GM12878 (cell line): ENCODE measurements around the gene SNN. TPM values are rescaled to one million over a fixed set of nuclear protein-coding genes. Genes with fewer than 3 reads are reported as not detected.

ENCODE experiments used
- ATAC-seq: fragments of 200-7000 bp; cut with Tn5 transposase; 3 replicates; pipeline ENCODE4 v1.9.1; 2020; ENCODE audit warnings: mild to moderate bottlenecking, moderate library complexity
- BruUV-seq: library from RNA; stranded (reverse); fragments of 400-500 nt; replicated peaks from 2 replicates; lab custom pipeline; 2021; lab: Mats Ljungman, UMichigan
- CTCF ChIA-PET: fragments of 300-600 bp; sonication (Branson Sonifier 250); formaldehyde crosslinking; extraction: SDS; loops from one replicate; lab custom pipeline; 2021; ENCODE audit warnings: inconsistent platforms; lab: Yijun Ruan, JAX
- POLR2A ChIA-PET: fragments of 350-600 bp; formaldehyde crosslinking; extraction: SDS; loops from one replicate; lab custom pipeline; 2021; ENCODE audit warnings: inconsistent platforms; lab: Charles Lee
- RAD21 ChIA-PET: fragments of 300-600 bp; sonication (Branson Sonifier 250); formaldehyde crosslinking; loops from one replicate; lab custom pipeline; 2023; ENCODE audit warnings: antibody characterized with exemption; ENCODE audit not compliant: unreplicated experiment; lab: Charles Lee
- SMC1A ChIA-PET: fragments of 300-600 bp; sonication (Branson Sonifier 250); formaldehyde crosslinking; loops from one replicate; lab custom pipeline; 2023; ENCODE audit not compliant: unreplicated experiment, uncharacterized antibody; lab: Charles Lee
- DNase-seq: peaks from one replicate; pipeline ENCODE4 v3.0.0-alpha.2; 2011; ENCODE audit warnings: low read depth, low spot score
- FAIRE-seq: peaks from 3 replicates; lab custom pipeline; 2011; peaks lifted over from hg19 to GRCh38; lab: Jason Lieb, UNC
- H2AFZ ChIP-seq: 2 replicates; pipeline ENCODE4 v1.6.0; 2011; ENCODE audit warnings: low read depth, low read length, control low read depth; ENCODE audit not compliant: control insufficient read depth
- H3K27ac ChIP-seq: 2 replicates; pipeline ENCODE4 v1.5.1; 2011; ENCODE audit warnings: control low read depth; ENCODE audit not compliant: control insufficient read depth, insufficient read depth
- H3K27me3 ChIP-seq, 2 experiments: replicated peaks in 1 of 2; 2 replicates each; pipeline versions ENCODE4 v1.6.0 to v1.6.1; 2011; ENCODE audit warnings: low read length in 1 of 2; ENCODE audit not compliant: control insufficient read depth in 2 of 2, insufficient read depth in 2 of 2
- H3K36me3 ChIP-seq, 2 experiments: 2 replicates each; pipeline ENCODE4 v1.5.1; 2011; ENCODE audit warnings: low read length in 1 of 2; ENCODE audit not compliant: control insufficient read depth in 2 of 2, insufficient read depth in 2 of 2
- H3K4me1 ChIP-seq: 2 replicates; pipeline ENCODE4 v1.6.1; 2011; ENCODE audit warnings: mild to moderate bottlenecking, low read length, moderate library complexity, mixed read lengths; ENCODE audit not compliant: control insufficient read depth, insufficient read depth
- H3K4me2 ChIP-seq: 2 replicates; pipeline ENCODE4 v1.6.0; 2011; ENCODE audit warnings: control low read depth; ENCODE audit not compliant: control insufficient read depth, insufficient read depth
- H3K4me3 ChIP-seq: fragments of 200-600 bp; sonication (generic); 2 replicates; pipeline ENCODE4 v1.5.1; 2016
- H3K79me2 ChIP-seq: 2 replicates; pipeline ENCODE4 v1.6.0; 2011; ENCODE audit warnings: low read length; ENCODE audit not compliant: control insufficient read depth, insufficient read depth
- H3K9ac ChIP-seq: 2 replicates; pipeline ENCODE4 v1.8.0; 2011; ENCODE audit warnings: low read length, control low read depth, mixed read lengths; ENCODE audit not compliant: control insufficient read depth, insufficient read depth
- H3K9me3 ChIP-seq: replicated peaks from 3 replicates; pipeline ENCODE4 v1.5.1; 2011; ENCODE audit warnings: mild to moderate bottlenecking, low read length; ENCODE audit not compliant: control insufficient read depth, insufficient read depth
- H4K20me1 ChIP-seq: 2 replicates; pipeline ENCODE4 v1.6.0; 2011; ENCODE audit not compliant: control insufficient read depth, insufficient read depth
- HCFC1 ChIP-seq: fragments of 150-350 bp; IDR thresholded peaks from 2 replicates; pipeline ENCODE4 v1.6.1; 2014; ENCODE audit warnings: low read length
- HDAC2 ChIP-seq: fragments of 200-600 bp; sonication (generic); IDR thresholded peaks from 2 replicates; pipeline ENCODE4 v1.6.1; 2017
- MEF2A ChIP-seq: IDR thresholded peaks from 2 replicates; pipeline ENCODE4 v1.6.1; 2011; ENCODE audit warnings: low read depth, mild to moderate bottlenecking, low read length, moderate library complexity; ENCODE audit not compliant: insufficient read depth
- NFYA ChIP-seq: IDR thresholded peaks from 2 replicates; pipeline ENCODE4 v1.6.1; 2011; ENCODE audit warnings: low read depth, mild to moderate bottlenecking, low read length, improper control_type of control experiment, borderline replicate concordance
- YBX1 ChIP-seq: fragments of 450-650 bp; IDR thresholded peaks from 2 replicates; pipeline ENCODE4 v1.6.1; 2016; ENCODE audit warnings: antibody characterized with exemption
- WGBS: methylation state at CpG from one replicate; pipeline ENCODE4 v1.1.6; 2016; ENCODE audit warnings: low lambda C conversion rate; ENCODE audit not compliant: insufficient replicate concordance, insufficient coverage; ENCODE audit errors: missing lambda C conversion rate; 5-methylcytosine and 5-hydroxymethylcytosine counted together
- in situ Hi-C: fragments of 300-500 bp; cut with MboI; formaldehyde crosslinking; loops from 9 replicates; pipeline ENCODE4 v1.14.3; 2018; ENCODE audit warnings: mixed read lengths
- intact Hi-C: fragments of 100-400 bp; cut with micrococcal nuclease; formaldehyde crosslinking; loops from one replicate; pipeline ENCODE4 v1.14.2; 2022; ENCODE audit not compliant: unreplicated experiment
- polyA plus RNA-seq, 11 experiments: library from polyadenylated mRNA; depleted of rRNA in 4 of 11; unstranded in 6 of 11; stranded (reverse) in 5 of 11; fragments of >200 nt; fragmentation: Nextera tagmentation in 4 of 11; fragmentation: Illumina TruSeq in 1 of 11; extraction: Ambion mirVana in 4 of 11; extraction: Trizol in 1 of 11; gene quantifications; 1 replicate in 1 of 11; 2 replicates in 10 of 11; pipeline versions ENCODE4 v1.2.1 to v1.2.3, GENCODE V29; 2011 to 2016; ENCODE audit warnings: inconsistent platforms in 2 of 11, missing spikeins in 2 of 11, low read depth in 1 of 11
- total RNA-seq, 4 experiments: library from RNA; depleted of rRNA in 3 of 4; stranded (reverse); fragments of >200 nt in 3 of 4; fragmentation: Illumina TruSeq in 1 of 4; extraction: Trizol in 1 of 4; gene quantifications; 2 replicates each; pipeline versions ENCODE4 v1.2.1 to v1.2.3, GENCODE V29; 2013 to 2021

SNN gene
- total and polyA plus RNA-seq, 10 of the 15 experiments (the other 5 are each of a cell fraction or from before 2014, with no cell fraction given) = 2.2 to 43.4 (median 27.8) TPM

DNA sequence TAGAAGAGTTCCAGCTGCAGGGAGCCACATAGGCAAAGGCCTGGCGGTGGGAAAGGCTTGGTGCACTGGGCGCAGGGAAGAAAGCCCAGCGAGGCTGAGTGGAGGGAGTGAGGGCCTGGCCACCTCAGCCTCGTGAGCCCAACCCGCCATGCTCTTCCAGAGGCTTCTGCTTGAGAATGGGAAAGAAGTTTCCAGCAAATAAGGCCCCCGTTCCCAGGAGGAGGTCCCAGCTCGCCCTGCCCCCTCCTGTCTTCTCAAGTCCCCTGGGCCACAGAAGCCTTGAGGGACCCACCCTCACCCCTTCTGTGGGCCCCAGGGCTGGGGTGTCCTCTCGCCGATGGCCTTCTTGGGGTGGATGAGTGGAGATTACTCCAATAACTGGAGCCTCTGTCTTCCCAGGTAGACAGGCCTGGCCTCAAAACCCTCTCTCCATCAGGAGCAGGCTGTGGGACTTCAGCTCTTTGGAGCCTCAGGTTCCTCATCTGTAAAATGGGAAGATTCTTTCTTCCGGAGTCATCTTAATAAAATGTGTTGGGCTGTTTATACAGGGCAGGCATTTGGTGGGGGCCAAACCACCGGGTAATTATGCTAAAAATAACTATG is 933 bp upstream of the SNN start:
- TF ChIP-seq HDAC2 (no peak), NFYA (no peak), HCFC1 (no peak), MEF2A (0 out of 2 replicates have a peak, but pooled peaks have one; percentile 3), YBX1 (no peak)
- Histone ChIP-seq H3K9ac (no peak overlapping the region; the same call in 1 of the 2 replicates), H3K36me3 (peaks cover 0 to 1% of the 10 kb centered on the region in 2 experiments; a peak in 1 of 4 replicates), H3K4me3 (no peak overlapping the region), H3K27me3 (no peaks in the 10 kb centered on the region), H3K4me1 (peaks cover 38% of the 10 kb centered on the region), H2AFZ (no peak overlapping the region), H3K27ac (no peak overlapping the region), H3K79me2 (peaks cover 36% of the 10 kb centered on the region), H4K20me1 (peaks cover 4% of the 10 kb centered on the region; the same call in 1 of the 2 replicates), H3K4me2 (peak overlapping the region; percentile 43), H3K9me3 (no peaks in the 10 kb centered on the region)
- BruUV-seq = no TSS peak
- FAIRE-seq (no peak), ATAC-seq (no peak), DNase-seq (no peak)
- intact Hi-C loops = no loop called here
- WGBS = 59% methylated on average over 11 of the region's 11 CpGs
- ChIA-PET POLR2A (interaction anchor here (0.6 to 7.1 kb wide), 3 partner anchors 21 to 69 kb away, joined by 4 to 39 read pairs (median 4); no protein-coding TSS in a partner anchor), CTCF (interaction anchor here (0.9 to 2.5 kb wide), 8 partner anchors 14 to 261 kb away, joined by 3 to 9 read pairs (median 3); partner anchors contain the start of gene TXNDC11), RAD21 (interaction anchor here (1.2 to 1.4 kb wide), 2 partner anchors 21 to 76 kb away, joined by 3 to 4 read pairs; no protein-coding TSS in a partner anchor), SMC1A (interaction anchor here (1.1 to 4.8 kb wide), 3 partner anchors 12 to 101 kb away, joined by 3 to 43 read pairs (median 6); no protein-coding TSS in a partner anchor)
- in situ Hi-C loops = loop anchor here (25.0 kb wide), 1 partner anchor 705 kb away; no protein-coding TSS in a partner anchor
